CD4-positive, alpha-beta T cell treated with Interleukin-6 for 4 hours (primary cell): ENCODE measurements around the gene ARL6IP6.

Source experiments
- DNase-seq: peaks from one replicate; pipeline ENCODE4 v3.0.0-alpha.2; 2020; ENCODE audit warnings: mixed read lengths

Gene ARL6IP6

DNA sequence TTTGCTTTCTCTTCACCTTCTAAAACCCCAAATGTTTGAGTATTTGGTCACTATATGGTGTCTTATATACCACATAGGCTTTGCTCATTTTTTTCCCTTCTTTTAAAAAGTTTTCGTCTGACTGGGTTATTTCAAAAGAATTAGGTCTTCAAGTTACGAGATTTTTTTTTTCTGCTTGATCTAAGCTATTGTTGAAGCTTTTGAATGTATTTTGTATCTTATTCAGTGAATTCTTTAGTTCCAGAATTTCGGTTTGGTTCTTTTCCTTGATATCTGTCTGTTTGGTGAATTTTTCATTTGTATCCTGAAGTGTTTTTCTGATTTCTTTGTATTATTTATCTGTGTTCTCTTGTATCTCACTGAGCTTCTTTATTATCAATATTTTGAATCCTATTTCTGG, 93.5 kb downstream of the ARL6IP6 start:
- DNase-seq, result no peak
